ENCODE results near the gene CDKAL1.
"Not testable (repeated sequence)": the region's sequence is repeated elsewhere in the genome, so short reads cannot be mapped to it uniquely, and the experiment has no call there.

Gene CDKAL1

DNA sequence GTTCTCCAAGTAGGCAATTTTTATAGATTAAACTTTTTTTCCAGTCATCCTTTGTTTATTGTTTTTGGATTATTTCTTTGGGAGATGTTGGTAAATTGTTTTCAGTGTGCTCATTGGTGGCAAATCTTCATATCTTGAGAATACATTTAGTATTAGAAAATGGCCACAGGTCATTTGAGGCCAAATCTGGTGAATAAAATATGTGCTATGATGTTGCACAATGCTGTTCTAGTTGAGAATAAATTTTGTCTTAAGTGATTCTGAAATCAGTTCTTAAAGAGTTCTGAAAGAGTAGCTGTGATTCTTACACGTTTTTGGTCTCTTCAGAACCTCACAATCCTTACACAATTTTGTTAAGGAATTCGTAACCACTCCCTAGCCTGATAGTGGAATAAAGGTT lies 20.1 kb downstream of the CDKAL1 start:
- DNase-seq (ENCODE audit: low spot score), result no peak

DNA sequence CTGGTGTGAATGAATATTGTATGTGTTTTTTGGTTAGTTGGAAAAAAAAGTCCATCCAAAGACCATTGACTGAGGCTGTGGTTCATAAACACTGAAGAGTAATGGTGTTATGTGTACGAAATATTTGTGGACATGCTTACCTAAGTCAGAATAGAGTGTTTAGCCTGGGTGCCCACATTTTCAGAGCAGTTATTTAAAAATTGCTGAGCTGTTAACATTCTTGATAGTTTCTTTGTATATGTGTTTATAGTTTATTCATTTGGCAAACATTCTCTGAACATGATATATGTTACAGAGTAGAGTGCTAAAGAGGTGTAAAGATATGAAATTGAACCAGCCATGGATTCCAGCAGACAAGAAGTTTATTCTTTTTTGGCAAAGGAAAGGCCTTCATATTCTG lies 20.6 kb downstream of the CDKAL1 start:
- no peak for DNase-seq (ENCODE audit: low spot score)

DNA sequence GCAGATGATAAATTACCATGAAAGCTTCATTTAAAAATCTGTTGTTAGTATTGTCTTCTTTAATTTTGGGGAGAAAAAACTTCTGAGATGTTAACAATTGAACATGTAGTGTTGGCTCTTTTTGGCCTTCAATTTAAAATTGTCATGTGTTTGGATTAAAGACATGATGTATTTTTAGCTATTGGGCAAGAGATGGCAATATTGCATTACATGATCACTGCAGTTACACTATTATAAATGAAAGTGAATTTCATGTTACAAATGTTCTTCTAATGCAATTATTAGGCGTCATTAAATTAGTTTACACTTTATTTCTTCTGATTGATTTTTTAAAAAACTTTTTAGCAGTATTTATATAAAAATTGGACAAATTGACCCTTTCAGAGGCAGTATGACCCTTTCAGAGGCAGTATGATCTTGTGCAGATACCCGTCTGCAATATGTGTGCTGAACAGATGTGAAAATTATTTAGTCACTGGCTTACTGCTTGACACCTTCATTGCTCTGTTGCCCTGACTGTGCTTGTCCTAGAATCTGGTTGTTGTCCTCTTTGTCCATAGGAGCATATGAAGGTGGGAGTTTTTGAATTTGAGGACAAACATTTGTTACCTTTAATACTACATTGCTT lies 25.8 kb downstream of the CDKAL1 start:
- no peak for DNase-seq (ENCODE audit: low spot score)

DNA sequence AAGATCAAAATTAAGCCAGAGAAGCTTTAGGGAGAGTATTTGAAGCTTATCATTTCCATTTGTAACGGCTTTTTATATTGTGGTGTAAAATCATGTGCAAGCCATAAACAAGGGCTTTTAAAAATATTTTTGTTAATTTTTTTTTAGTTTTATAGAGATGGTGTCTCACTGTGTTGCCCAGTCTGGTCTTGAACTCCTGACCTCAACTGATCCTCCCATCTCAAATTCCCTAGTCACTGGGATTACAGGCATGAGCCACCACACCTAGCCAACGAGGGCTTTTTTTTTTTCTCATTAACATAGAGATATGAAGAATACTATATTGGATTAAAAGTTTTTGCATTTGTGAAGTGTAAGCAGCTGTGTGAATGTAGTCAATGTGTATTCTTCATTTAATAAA lies 29.1 kb downstream of the CDKAL1 start:
- no peak for DNase-seq (ENCODE audit: low spot score)

DNA sequence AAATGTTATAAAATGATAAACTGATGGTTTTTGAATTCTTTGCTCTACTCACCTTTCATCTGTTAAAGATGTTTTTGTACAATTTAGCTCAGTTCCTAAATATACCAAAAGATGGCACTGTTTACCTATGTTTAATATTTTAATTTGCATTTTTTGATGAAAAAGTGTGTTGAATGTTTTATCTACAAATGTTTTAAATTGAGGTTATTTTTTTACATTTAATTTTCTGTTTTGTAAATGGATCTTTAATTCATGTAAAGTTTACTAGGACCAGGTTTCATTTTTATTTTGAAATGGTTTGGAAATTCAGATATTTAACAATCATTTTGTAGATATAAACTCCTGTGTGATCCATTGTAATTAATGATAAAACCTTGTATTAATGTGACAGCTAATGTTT lies 30.0 kb downstream of the CDKAL1 start:
- peak; percentile 28 for DNase-seq (ENCODE audit: low spot score)

DNA sequence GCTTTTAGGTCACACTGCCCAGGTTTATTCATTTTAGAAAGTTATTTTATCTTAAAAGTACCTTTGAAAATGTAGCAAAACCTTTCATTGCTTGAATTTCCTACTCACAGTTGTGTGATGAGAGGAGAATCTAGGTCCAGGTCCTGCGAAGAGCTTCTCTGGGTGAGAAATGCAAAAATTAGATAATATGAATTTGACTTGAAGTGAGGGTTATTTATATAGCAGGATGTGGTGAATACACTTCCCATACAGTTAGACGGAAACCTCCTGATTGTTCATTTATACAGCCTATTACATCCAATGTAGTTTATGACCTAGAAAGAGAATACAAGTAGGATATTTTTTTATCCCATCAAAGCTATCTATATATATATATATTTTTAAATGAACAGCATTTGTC lies 30.5 kb downstream of the CDKAL1 start:
- DNase-seq (ENCODE audit: low spot score), result peak; percentile 25

DNA sequence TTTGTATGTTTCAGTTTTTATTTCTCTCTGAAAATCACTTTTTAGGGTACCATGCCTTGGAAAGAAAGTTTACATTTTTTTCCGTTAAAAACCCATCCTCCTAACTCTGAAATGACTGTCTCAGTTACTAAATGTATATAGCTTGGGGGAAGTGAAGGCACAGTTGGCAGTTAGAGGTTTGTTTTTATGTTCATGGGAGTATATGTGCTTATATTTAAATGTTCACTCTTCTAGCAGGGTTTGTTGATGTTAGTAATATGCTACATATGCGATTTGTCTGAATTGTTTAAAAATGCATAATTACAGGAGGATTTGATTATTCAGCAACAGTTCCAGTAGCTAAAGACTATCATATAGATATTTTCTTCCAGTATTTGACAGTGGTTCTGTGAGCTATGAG lies 31.1 kb downstream of the CDKAL1 start:
- peak; percentile 11 for DNase-seq (ENCODE audit: low spot score)

DNA sequence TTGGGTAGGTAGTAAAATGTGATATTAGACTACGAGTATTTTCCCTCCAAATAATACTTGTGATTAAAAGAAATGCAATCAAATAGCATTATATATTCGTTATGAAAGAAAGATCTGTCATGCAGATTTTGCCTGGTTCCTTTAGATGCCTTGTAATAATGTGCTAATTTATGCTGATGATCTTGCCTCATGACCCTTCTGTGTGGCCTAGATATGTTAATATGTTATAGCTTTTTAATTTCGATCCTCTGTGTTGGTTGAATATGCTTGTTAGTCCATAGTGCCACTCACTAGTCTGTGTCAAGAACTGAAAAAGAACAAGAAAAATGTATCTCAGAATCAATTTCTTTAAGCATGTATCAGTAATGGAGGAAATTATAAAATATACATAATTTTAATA lies 31.9 kb downstream of the CDKAL1 start:
- DNase-seq (ENCODE audit: low spot score), result no peak

DNA sequence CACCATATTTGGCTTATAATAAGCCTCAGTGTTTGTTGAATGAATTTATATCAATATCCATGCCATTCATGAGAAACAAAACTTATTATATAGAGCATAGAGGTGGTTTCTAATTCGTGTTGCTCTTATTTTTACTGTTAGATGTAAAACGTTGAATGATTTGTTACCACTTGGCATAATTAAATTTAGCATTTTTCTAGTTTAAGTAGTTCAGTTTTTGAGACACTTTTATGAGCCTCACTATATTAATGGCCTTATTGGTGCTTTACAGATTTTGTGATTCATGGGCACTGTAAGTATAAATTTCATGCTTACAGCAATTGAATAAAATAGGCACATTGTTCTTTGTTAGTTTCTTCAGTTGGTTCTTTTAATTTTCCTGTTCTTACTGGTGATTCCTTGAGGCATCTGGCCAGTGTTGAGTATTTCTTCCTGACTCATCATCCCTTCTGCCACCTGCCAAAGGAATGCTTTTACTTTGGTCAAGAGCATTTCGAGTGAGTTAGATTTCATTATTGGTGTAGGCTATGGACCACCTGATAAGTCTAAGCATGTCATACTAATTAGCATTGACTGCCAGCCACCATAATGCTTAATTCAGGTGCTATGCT lies 34.8 kb downstream of the CDKAL1 start:
- no peak for DNase-seq (ENCODE audit: low spot score)

DNA sequence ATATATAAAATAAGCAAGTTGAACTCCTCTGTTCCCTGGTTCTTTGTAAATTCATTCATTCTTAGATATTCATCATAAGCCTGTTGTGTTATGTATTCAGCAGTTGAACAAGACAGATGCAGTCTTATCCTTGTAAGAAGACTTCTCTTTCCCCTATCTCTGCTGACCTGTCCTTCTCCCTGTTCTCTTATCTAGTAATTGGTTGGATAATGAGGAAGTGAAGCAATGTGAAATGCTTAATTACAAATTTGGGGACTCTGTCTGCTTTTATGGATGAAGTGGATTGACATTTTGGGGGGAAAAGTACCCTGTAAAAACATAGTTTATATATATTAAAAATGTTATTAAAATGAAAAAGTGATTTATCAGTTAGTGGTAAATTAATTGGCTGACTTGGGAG lies 37.0 kb downstream of the CDKAL1 start:
- DNase-seq (ENCODE audit: low spot score), result no peak

DNA sequence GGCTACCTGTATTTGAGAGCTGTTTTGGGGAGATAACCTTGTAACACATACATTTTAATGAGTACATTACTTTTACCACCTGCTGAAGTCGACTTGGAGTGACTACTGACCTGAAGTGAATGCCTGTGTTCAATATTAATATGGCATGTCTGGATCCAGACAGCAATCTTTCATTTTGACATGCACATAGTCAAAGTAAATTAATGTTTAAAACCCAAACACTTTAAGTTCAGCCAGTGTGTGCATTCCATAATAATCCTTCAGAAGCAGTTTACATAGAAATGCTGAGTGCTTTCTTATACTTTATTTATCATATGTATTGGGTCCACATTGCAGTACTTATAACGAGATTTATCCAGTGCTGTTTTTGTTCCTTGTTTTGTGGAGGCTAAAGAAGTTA lies 38.0 kb downstream of the CDKAL1 start:
- no peak for DNase-seq (ENCODE audit: low spot score)

DNA sequence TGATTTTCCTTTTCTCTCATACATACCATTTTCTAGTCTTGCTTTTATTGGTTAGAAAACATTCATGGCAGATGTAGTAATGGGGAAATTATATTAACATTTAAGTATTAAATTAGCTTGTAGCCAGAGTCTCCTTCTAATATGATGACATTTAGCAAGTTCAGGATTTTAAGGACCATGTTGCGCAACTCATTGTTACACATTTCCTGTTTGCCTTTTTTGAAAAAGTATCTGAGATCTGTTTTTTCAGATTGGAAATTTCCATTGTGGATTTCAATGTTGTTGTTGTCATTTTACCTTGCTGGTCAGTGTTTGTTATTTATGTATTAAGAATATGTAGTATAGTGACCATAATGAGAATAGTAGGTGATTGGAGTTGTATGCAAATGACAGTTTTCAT lies 38.7 kb downstream of the CDKAL1 start:
- no peak for DNase-seq (ENCODE audit: low spot score)

DNA sequence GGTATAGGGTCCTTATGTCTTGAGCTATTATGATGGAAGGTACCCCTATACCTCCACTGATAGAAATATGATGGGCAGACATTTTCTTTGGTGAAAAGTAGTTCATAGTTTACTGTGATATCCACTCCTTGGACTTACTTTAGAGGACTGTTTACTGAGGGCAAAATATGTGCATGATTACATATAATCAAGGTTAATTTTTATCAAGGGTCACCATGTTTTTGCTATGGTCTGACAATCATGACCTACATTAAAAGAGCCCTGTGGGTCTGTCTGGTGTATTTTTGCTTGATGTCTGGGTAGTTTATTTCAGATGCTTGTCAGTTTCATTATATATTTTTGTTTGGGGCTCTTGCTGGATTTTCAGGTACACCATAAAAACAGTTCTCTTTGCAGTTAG lies 40.1 kb downstream of the CDKAL1 start:
- DNase-seq (ENCODE audit: low spot score), result no peak

DNA sequence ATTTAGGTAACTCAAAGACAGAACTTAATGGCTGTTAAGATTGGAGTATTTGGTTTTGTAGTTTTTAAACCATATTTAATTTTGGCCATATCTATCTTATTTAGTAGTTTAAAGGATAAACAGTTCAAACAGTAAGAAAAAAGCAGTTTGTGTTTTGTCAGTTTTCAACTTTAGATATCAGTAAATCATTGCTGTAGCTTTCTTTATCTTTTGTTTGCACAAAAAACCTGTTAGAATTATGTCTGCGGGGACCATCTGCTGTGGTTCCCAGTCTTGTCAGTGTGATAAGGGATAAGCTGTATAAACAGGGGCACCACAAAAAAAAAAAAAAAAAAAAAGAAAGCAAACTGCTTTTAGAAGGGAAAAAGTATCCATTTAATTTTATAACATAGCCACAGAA lies 40.9 kb downstream of the CDKAL1 start:
- no peak for DNase-seq (ENCODE audit: low spot score)

DNA sequence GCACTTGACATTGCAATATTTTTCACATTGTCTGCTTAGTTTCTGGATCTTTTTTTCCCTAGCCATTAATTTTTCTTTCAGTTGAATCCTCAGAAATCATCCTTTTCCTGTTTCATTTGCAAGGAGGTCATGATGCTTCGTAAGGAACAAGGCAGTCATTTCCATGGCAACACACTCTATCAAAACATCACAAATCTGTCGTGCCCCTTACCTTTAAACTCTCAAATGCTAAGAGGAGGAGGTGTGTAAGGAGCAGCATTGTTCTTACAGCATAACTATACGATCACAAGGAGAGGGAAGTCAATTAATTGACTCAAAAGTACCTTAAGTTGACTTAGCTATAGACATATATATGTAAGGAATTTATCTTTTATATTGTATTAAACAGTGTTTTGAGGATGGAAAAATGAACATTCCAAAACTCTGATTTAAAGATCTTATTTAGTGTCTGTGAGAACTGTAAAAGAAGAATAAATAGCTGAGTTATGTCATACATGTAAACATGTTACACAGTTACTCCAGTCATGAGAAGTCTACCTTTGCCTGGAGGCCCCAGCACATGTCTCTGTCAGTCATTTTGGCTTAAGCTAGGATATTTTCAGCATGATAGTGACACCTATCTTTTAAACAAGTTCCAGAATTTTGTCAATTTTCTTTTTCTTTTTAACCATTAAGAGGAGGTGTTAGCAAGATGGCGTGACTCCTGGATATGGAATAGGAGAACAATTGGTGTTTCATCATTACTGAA lies 41.6 kb downstream of the CDKAL1 start:
- DNase-seq (ENCODE audit: low spot score), result no peak

DNA sequence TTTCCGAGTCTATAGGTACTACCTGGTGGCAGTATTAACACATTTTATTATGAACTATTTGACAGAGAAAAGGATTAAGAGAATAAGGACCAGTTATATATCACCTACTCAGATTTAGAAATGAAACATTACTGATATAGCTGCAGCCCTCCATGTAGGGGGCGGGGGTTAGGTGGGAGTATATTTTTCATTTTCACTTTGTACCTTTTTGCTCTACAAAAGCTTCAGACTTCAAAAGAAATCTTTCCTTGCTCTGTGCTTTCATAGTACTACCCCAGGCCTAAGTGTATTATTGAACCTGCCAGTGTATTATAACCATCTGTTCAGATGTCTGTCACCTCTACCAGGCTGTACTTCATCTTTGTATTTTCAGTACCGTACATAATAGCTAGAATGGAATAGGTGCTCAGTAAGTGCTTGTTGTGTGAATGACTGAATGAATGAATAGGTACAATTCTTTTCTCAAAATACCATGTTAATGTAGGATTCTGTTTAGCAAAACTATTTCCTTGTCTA lies 43.0 kb downstream of the CDKAL1 start:
- no peak for DNase-seq (ENCODE audit: low spot score)

DNA sequence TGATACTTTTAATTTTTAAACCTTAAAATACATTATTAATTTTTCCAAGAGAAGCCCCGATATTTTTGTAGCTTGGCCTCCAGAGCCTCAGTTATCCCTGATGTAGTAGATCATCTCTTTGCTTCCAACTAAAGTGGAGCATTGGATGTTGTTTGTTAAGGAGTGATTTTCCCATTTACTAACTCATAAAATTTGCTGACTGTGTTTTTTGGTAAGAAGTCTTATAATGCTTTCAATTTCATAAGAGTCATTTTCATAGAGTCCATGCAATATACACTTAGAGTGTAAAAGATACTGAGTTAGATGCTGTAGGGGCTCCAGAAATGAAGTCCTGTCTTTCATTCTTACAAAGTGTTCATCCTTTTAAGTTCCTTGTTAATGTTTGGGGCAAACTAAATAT lies 46.8 kb downstream of the CDKAL1 start:
- DNase-seq (ENCODE audit: low spot score), result no peak

DNA sequence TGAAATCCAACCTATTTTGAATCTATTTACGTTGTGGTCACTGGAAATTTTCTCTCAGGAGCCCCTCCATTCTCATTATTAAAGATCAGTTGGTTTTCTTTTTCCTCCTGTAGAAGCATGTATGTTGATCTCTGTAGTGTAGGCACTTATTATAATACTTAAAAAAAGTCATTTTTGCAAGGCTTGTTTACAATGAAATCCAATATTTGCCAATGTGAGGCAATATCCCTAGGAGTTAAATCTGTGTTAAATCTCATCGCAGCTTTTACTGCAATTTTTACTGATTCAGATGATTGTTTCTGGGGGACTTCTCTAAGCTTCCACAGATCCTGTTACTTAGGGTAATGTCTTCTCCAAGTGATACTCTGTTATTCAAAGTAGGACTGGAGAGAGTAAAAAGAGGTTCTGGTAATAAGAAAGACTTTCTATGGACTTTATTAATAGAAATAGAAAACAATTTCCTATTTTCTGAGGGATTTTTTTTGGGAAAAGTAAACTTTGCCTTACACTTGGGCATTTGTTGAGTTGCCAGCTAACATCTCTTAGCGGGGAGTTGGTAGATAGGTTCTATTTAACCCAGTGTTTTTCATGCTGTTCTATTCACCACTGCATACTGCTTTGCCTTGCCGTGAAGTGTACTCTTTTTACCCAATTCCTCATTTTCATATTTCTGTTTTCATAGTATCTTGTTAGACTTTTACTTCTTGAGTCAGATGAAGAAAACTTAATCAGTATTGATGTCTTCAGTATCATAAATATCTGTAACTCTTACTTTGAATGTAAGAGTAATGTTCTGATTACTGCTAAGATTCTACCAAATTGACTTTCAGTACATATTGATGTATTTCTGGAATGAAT lies 48.6 kb downstream of the CDKAL1 start:
- DNase-seq (ENCODE audit: low spot score), result peak; percentile 44

DNA sequence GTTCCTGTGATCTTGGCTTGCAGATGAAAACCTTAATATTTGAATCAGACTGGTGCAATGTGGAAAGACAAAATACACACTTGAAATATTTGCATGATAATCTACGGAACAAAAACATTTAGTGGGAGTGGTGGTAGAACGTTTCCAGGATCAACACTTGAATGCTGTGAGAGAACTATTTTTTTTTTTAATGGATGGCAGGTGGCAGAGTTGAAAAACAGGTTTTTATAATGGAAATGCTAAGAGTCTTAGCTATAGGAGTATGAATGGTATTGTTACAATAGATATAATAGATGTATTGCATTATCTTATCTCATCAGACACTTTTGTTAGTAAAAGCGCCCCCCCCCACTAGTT lies 49.2 kb downstream of the CDKAL1 start:
- DNase-seq (ENCODE audit: low spot score), result no peak

DNA sequence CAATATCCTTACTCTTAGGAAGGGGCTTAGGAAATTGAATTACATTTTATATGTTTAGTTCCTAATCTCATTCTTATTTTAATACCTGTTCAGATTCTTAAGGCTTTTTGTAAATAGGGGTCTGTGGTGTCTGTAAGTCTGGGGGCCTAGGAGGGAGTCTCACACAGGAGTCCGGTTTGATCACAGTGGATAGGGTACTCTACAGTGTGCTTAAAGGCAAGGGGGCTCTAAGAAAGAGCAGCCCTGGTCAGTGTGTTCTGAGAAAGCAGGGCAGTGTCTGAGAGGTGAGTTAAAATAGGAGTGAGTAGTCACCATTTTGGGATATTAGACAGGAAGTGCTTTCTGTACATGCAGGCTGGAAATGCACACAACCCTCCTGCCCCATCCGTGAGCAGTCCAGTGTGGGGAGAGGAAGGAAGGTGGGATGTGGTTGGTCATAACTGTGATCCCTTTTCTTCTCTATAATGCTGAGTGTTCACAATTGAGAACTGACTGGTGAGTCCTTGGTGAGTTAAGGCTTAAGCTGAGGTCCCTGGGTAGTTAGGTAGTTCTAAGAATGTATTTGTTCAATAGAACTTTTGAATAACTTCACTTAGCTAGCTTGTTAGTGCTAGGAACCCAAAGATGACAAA lies 50.0 kb downstream of the CDKAL1 start:
- peak; percentile 22 for DNase-seq (ENCODE audit: low spot score)

DNA sequence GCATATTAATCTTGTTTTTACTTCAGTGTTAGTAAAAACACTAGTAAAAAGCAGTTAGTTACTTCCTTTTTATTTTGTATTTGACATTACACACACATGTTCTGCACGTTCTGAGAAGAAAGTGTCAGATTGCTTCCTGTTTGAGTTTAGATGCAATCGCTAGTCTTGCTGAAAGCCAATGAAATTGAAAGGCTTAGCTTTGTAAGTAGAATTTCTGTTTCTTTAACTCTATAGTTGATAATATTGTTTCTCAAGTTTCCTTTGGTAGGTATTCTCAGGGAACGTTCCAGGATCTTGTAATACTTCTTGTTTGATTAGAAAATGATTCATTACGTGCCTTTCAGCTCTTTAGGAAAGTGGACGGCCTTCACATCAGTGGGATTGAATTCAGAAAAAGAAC lies 55.0 kb downstream of the CDKAL1 start:
- peak; percentile 30 for DNase-seq (ENCODE audit: low spot score)

DNA sequence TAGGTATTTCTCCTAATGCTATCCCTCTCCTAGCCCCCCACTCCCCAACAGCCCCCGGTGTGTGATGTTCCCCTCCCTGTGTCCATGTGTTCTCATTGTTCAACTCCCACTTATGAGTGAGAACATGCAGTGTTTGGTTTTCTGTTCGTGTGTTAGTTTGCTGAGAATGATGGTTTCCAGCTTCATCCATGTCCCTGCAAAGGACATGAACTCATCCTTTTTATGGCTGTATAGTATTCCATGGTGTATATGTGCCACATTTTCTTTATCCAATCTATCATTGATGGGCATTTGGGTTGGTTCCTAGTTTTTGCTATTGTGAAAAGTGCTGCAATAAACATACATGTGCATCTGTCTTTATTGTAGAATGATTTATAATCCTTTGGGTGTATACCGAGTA lies 56.2 kb downstream of the CDKAL1 start:
- not testable (repeated sequence) for DNase-seq (ENCODE audit: low spot score)

Data from activated CD4-positive, alpha-beta T cell treated with anti-CD3 and anti-CD28 coated beads, Interleukin-2, Interleukin-4, amounts not matched to agents 100 ng/mL and 50 ng/mL, durations not matched to agents 16 hours and 8 hours (primary cell).